Suppressor macrophage (primary cell): Measurements from ENCODE around the gene SERPINE2.
"Not testable (repeated sequence)": the region's sequence is repeated elsewhere in the genome, so short reads cannot be mapped to it uniquely, and the experiment has no call there.

Experiments
- DNase-seq, 4 experiments: peaks; one replicate each; pipeline ENCODE4 v3.0.0-alpha.2; 2020 to 2022

SERPINE2 gene

GRCh38 chr2:224011837-224012236, 27.2 kb downstream of the SERPINE2 start:
- no peak for DNase-seq

- DNase-seq = no peak
These were observed 29.3 kb downstream of the SERPINE2 start for GRCh38 chr2:224009605-224010315.

- DNase-seq = no peak
These were observed 30.3 kb downstream of the SERPINE2 start for GRCh38 chr2:224008702-224009261.

GRCh38 chr2:224004105-224004695, 34.9 kb downstream of the SERPINE2 start:
- no peak for DNase-seq

GRCh38 chr2:224000662-224001061, 38.4 kb downstream of the SERPINE2 start:
- not testable (repeated sequence) for DNase-seq

GRCh38 chr2:223999862-224000261, 39.2 kb downstream of the SERPINE2 start:
- DNase-seq = no peak

- no peak for DNase-seq
These were observed 40.1 kb downstream of the SERPINE2 start for GRCh38 chr2:223998948-223999347.

- DNase-seq = no peak
These were observed 41.1 kb downstream of the SERPINE2 start for GRCh38 chr2:223997938-223998337.

GRCh38 chr2:223996391-223996790, 42.7 kb downstream of the SERPINE2 start:
- DNase-seq = no peak

GRCh38 chr2:223995569-223995968, 43.5 kb downstream of the SERPINE2 start:
- DNase-seq = peak in 3 of 4 experiments; percentile 6 to 49 (median 37)

GRCh38 chr2:223994562-223995162, 44.4 kb downstream of the SERPINE2 start:
- no peak for DNase-seq

- peak; percentile 77 to 89 (median 82) for DNase-seq
These were observed 45.4 kb downstream of the SERPINE2 start for GRCh38 chr2:223993634-223994232.

GRCh38 chr2:223991611-223992010, 47.5 kb downstream of the SERPINE2 start:
- no peak for DNase-seq

GRCh38 chr2:223989856-223990232, 49.2 kb downstream of the SERPINE2 start:
- no peak for DNase-seq

GRCh38 chr2:223989206-223989855, 49.8 kb downstream of the SERPINE2 start:
- no peak for DNase-seq

- DNase-seq = no peak
These were observed 57.8 kb downstream of the SERPINE2 start for GRCh38 chr2:223981241-223981640.

- no peak for DNase-seq
These were observed 58.3 kb downstream of the SERPINE2 start for GRCh38 chr2:223980803-223981202.

GRCh38 chr2:223980397-223980735, 58.7 kb downstream of the SERPINE2 start:
- DNase-seq = no peak

GRCh38 chr2:223979730-223980396, 59.2 kb downstream of the SERPINE2 start:
- DNase-seq = peak in 3 of 4 experiments; percentile 17 to 36 (median 24)

- DNase-seq = no peak
These were observed 60.6 kb downstream of the SERPINE2 start for GRCh38 chr2:223978451-223978850.

- no peak for DNase-seq
These were observed 62.4 kb downstream of the SERPINE2 start for GRCh38 chr2:223976635-223977226.

- DNase-seq = no peak
These were observed 65.5 kb downstream of the SERPINE2 start for GRCh38 chr2:223973606-223974005.
